ENCODE measurements around the gene DENND5B.
"Not testable (repeated sequence)": the region's sequence is repeated elsewhere in the genome, so short reads cannot be mapped to it uniquely, and the experiment has no call there.

The DENND5B gene

GRCh38 chr12:31597066-31597465 is 6.1 kb upstream of the DENND5B start:
- H3K4me3 ChIP-seq: no peak overlapping the region

GRCh38 chr12:31594681-31595080 is 3.7 kb upstream of the DENND5B start:
- H3K4me3 ChIP-seq: no peak overlapping the region
- H3K27ac ChIP-seq: no peak overlapping the region

More at GRCh38 chr12:31597066-31597465, 6.1 kb upstream of the DENND5B start:
- H3K27ac ChIP-seq: no peak overlapping the region

DNA sequence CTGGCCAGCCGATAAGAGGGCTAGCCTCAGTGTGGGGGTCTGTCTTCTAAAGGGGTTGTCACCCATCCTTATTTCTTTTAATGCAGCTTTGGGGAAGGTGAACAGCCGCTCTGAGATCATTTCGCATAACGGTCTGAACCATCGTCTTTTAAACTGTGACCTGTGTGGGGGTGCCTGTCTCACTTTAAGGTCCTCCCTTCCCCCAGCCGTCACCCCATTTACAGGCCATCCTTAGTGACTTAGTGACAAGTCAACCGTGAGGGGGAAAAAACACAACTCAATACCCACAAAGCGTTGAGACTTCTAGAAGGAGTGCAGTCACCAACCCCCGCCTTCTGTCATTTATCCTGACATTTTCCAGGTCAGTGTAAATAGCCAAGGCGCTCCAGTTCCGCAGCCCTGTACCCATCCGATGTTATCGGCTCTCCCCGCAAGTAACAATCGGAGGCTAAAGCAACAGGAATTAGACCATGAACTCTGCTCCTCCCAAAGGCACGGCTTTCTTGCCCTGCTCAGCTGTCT is 505 bp upstream of the DENND5B start:
- H3K27ac ChIP-seq: peak overlapping the region in 14 of 21 experiments; percentile 6 to 95 (median 66)
- H3K4me3 ChIP-seq: peak overlapping the region; percentile 58 to 87 (median 80)

GRCh38 chr12:31589904-31590641 is 863 bp downstream of the DENND5B start:
- H3K27ac ChIP-seq: peak overlapping the region; percentile 61 to 95 (median 79)
- peak overlapping the region; percentile 58 to 87 (median 80) for H3K4me3 ChIP-seq

DNA sequence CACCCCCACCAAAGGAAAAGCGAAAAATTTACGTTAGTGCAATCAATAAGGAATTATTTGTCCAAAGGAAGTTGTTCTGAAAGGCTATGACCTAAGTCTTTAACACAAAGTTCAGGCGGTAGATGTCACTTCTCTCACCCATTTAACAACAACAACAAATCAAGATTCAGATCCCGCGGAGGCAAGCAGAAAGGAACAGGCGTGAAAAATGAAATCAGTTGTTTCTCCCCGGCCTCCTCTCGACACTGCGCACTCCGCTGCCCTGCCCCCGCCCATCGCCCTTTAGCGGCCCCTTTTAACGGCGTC is 1.4 kb downstream of the DENND5B start:
- H3K27ac ChIP-seq: peak overlapping the region in 20 of 21 experiments; percentile 61 to 95 (median 80)
- H3K4me3 ChIP-seq: peak overlapping the region; percentile 58 to 87 (median 80)

- Histone ChIP-seq H3K4me3 (peak overlapping the region in 1 of 7 experiments; percentile 82), H3K27ac (peak overlapping the region in 3 of 21 experiments; percentile 77 to 95 (median 86))
Measured at GRCh38 chr12:31588976-31589375, 2.0 kb downstream of the DENND5B start.

- H3K27ac ChIP-seq: no peak overlapping the region
- H3K4me3 ChIP-seq: no peak overlapping the region
Measured at GRCh38 chr12:31586728-31587127, 4.2 kb downstream of the DENND5B start.

DNA sequence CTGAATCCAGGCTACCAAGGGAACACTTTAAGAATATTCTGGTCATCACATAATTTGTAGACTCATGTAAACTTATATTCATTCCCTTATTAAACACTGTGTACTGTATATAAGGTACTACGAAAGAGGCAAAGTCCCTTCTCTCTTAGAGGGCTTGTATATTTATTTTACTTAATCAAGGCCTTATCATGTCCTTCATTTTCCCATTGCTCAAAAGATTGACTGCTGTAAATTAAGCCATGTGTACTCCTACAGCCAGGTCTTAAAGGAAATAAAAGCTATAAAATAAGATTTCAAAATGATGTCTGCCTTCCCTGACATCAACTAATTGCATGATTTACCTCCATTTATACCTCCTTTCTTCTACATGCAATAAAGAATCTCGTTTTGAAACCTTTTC is 5.0 kb downstream of the DENND5B start:
- H3K4me3 ChIP-seq: no peak overlapping the region
- no peak overlapping the region for H3K27ac ChIP-seq

- H3K27ac ChIP-seq: no peak overlapping the region
- no peak overlapping the region for H3K4me3 ChIP-seq
Measured at GRCh38 chr12:31585271-31585670, 5.7 kb downstream of the DENND5B start.

- Histone ChIP-seq H3K27ac (no peak overlapping the region), H3K4me3 (no peak overlapping the region)
Measured at GRCh38 chr12:31584782-31585181, 6.2 kb downstream of the DENND5B start.

DNA sequence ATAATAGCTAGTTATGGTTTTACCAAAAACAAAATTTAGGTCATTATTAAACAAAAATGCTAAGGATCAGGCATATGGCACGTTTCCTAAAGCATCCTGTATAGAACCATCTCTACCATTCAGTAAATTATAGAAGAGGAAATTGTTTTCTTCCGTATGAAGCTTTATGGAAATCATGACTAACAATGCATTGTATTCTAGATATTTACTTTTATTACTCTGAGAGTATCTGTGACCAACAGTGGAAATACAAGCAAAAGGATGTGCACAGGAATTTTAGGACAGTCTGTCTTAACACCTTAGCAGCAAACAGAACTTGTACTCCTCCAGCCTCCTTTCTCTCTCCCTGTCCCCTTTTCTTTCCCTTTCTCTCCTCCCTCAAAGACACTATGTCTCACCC is 7.1 kb downstream of the DENND5B start:
- Histone ChIP-seq H3K27ac (no peak overlapping the region), H3K4me3 (no peak overlapping the region)

DNA sequence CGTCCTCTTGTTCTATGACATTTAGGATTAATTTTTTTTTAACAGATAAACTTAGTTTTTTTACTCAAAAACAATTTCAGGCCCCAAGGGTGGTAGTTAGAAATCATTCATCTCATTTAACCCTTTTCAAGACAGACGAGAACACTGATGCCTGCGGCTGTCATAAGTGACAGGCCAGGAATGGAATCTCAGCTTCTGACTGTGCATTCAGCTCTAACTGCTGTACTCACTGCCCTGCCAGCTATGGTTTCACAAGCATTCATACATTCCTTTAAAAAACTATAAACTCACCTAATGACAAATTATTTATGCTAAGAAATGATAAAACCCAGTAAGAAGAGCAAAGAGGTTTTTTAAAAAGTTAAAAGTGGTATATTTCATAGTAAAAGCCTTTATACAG is 8.8 kb downstream of the DENND5B start:
- Histone ChIP-seq H3K4me3 (no peak overlapping the region), H3K27ac (no peak overlapping the region)

DNA sequence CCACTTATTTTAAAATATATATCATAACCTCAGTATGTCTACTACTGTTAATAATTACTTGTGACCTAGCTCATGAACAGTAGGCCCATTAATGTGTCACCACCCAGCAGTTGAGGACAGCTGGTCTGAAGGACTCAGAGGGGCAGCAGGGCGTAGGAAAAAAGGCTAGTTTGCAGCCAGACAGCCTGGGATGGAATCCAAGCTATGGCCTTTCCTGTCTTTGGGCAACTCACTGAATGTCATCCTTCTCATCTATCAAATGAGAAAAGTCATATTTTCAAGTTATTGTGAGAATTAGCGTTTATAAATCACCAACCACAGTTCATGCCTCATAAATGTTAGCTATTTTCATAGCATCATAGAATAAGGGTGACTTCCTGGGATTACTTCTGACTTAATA is 12.3 kb downstream of the DENND5B start:
- no peak overlapping the region for H3K27ac ChIP-seq
- no peak overlapping the region for H3K4me3 ChIP-seq

DNA sequence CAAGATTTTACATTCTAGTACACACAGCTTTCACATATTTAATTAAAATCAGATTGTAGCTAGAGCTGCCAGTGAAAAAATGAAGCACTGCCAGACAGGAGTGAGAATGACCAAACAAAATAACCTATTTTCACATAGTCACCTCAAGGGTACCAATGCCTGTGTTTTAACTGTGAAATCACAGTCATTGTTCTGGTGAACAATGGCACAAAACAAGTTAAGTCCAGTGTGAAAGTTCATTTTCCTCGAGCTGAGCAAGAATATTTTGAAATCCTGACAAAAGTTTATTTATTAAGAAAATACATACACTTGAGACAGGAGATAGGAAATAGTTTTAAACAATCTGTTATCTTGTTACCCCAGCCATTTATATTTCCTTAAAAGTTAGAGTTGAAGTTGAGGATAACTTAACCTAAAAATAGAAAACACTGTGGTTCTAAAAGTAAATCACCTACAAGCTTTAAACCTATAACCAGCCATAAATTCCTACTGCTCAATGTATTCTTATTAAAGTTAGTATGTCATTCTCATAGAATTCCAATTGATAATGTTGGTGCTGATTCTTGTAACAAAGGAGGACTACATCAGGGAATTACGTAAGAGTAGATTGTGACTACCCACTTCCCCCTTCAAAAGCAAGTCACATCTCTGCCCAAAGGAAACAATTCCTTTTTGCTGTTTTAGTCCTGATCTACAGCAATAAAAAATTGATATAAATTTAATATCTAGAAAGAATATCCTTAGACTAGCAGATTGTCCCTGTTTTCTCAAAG is 15.9 kb downstream of the DENND5B start:
- Histone ChIP-seq H3K27ac (no peak overlapping the region), H3K4me3 (no peak overlapping the region)

GRCh38 chr12:31574367-31574766 is 16.6 kb downstream of the DENND5B start:
- H3K4me3 ChIP-seq, H3K27ac ChIP-seq: not testable (repeated sequence)

DNA sequence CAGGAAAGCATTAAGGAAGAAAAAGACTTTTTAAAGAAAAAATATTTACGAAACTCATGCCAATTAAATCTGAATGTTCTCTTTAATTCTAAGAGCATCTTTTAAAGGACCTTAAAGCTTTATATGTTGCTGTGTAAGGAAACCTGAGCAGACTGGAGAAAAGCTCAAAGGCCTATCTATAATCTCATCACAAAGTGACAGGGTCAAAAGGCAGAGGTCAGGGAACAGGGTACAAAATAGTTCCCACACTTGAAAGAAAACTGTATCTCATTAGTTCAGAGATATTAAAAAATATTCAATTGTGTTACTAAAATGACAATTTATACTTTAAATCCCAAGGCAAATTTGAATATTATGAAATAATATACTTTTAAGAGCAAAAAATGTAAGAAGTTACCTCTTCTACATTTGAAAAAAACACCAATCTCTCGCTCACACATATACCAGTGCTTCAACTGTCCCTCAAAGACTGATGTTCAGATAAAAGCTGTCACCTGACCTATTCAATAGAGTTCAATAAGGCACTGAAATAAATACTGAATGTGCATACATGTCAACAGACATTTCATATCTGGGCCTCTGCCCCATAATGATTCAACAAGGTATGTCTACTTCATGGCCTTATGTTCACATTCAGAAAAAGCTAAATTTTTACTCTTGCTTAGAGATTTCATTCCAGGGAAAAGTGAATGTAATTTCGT is 17.9 kb downstream of the DENND5B start:
- no peak overlapping the region for H3K4me3 ChIP-seq

GRCh38 chr12:31570880-31571279 is 20.1 kb downstream of the DENND5B start:
- no peak overlapping the region for H3K27ac ChIP-seq
- H3K4me3 ChIP-seq: no peak overlapping the region

More for the DNA sequence above, 17.9 kb downstream of the DENND5B start:
- no peak overlapping the region for H3K27ac ChIP-seq

GRCh38 chr12:31569517-31569916 is 21.4 kb downstream of the DENND5B start:
- H3K4me3 ChIP-seq, H3K27ac ChIP-seq: not testable (repeated sequence)

- Histone ChIP-seq H3K27ac (no peak overlapping the region), H3K4me3 (no peak overlapping the region)
Measured at GRCh38 chr12:31568498-31568897, 22.4 kb downstream of the DENND5B start.

GRCh38 chr12:31567029-31567428 is 23.9 kb downstream of the DENND5B start:
- Histone ChIP-seq H3K4me3 (no peak overlapping the region), H3K27ac (no peak overlapping the region)

Measured in skin epidermis (tissue), 12 donors.